HEK293T (cell line): ENCODE measurements around the gene BRCA1.

ENCODE experiments used
- ARNT ChIP-seq: fragments of 450-650 bp; IDR thresholded peaks from 2 replicates; pipeline ENCODE4 v1.6.1; 2017; ENCODE audit warnings: mild to moderate bottlenecking
- BHLHE40 ChIP-seq: fragments of 450-650 bp; IDR thresholded peaks from 2 replicates; pipeline ENCODE4 v1.6.1; 2016; ENCODE audit warnings: mild to moderate bottlenecking, moderate library complexity, borderline replicate concordance
- CTBP1 ChIP-seq: fragments of 450-650 bp; IDR thresholded peaks from 2 replicates; pipeline ENCODE4 v1.6.1; 2016; ENCODE audit warnings: borderline replicate concordance
- ELF4 ChIP-seq: fragments of 450-650 bp; IDR thresholded peaks from 2 replicates; pipeline ENCODE4 v1.6.1; 2017; ENCODE audit warnings: antibody characterized with exemption
- FOXA1 ChIP-seq: fragments of 450-650 bp; IDR thresholded peaks from 2 replicates; pipeline ENCODE4 v1.6.1; 2016; ENCODE audit warnings: mild to moderate bottlenecking
- FOXK2 ChIP-seq: fragments of 450-650 bp; IDR thresholded peaks from 2 replicates; pipeline ENCODE4 v1.6.1; 2016; ENCODE audit warnings: mild to moderate bottlenecking
- FOXM1 ChIP-seq: fragments of 450-650 bp; IDR thresholded peaks from 2 replicates; pipeline ENCODE4 v1.6.1; 2017; ENCODE audit warnings: mild to moderate bottlenecking, borderline replicate concordance
- HDGF ChIP-seq: fragments of 450-650 bp; IDR thresholded peaks from 2 replicates; pipeline ENCODE4 v1.6.1; 2017; ENCODE audit warnings: antibody characterized with exemption, borderline replicate concordance
- L3MBTL2 ChIP-seq: fragments of 450-650 bp; conservative IDR thresholded peaks from 2 replicates; pipeline ENCODE4 v1.6.1; 2016; ENCODE audit warnings: mild to moderate bottlenecking
- SP1 ChIP-seq: fragments of 450-650 bp; IDR thresholded peaks from 2 replicates; pipeline ENCODE4 v1.6.1; 2017
- TARDBP ChIP-seq: fragments of 450-650 bp; IDR thresholded peaks from 2 replicates; pipeline ENCODE4 v1.6.1; 2016
- TF ChIP-seq, protein P1 (sequence below): fragments of 450-650 bp; IDR thresholded peaks from 2 replicates; pipeline ENCODE4 v1.6.1; 2016

DNA sequence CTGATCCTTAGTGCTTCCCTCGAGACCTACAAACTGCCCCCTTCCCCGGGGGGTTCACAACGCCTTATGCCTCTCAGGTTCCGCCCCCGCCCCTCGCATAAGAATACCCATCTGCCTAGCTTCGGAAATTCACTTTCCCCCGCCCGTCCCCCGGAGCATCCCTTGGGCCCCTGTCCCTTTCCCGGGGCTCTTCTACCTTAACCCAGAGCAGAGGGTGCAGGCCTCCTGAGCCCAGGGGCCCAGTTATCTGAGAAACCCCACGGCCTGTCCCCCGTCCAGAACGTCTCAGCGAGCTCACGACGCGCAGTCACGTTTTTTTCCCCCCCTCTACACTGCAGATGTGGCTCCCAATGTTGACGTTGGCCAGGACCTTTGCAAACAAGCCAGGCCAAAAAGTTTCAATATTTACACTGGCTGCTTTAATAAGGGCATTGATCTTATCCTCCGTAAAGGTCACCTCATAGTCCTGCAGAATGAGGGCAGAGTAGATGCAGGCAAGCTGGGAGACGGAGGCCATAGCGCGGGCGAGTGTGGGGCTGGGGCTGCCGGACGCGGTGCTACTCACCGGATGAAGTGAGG is 44.5 kb upstream of the BRCA1 start:
- TF ChIP-seq L3MBTL2 (peak; percentile 89), ARNT (no peak), CTBP1 (no peak), SP1 (no peak), TARDBP (no peak), ELF4 (no peak), HDGF (no peak), FOXA1 (no peak), BHLHE40 (no peak), FOXK2 (no peak), FOXM1 (no peak)
- TF ChIP-seq, protein P1, sequence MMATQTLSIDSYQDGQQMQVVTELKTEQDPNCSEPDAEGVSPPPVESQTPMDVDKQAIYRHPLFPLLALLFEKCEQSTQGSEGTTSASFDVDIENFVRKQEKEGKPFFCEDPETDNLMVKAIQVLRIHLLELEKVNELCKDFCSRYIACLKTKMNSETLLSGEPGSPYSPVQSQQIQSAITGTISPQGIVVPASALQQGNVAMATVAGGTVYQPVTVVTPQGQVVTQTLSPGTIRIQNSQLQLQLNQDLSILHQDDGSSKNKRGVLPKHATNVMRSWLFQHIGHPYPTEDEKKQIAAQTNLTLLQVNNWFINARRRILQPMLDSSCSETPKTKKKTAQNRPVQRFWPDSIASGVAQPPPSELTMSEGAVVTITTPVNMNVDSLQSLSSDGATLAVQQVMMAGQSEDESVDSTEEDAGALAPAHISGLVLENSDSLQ: no peak
